Keratinocyte (primary cell): ENCODE measurements around the gene UBAC2. TPM values are rescaled to one million over a fixed set of nuclear protein-coding genes. Genes with fewer than 3 reads are reported as not detected.
A peak's percentile ranks its signal among the peaks of the same experiment; 100 is the strongest.

Source experiments
- DNase-seq: peaks from one replicate; pipeline ENCODE4 v3.0.0-alpha.2; 2011; ENCODE audit warnings: low read depth, missing footprints, low spot score
- FAIRE-seq: peaks from 2 replicates; lab custom pipeline; 2011; peaks lifted over from hg19 to GRCh38; lab: Jason Lieb, UNC
- H2AFZ ChIP-seq: 2 replicates; pipeline ENCODE4 v1.6.0; 2012; ENCODE audit warnings: low read length, control low read depth, inconsistent platforms; ENCODE audit not compliant: control insufficient read depth
- H3K27ac ChIP-seq: 2 replicates; pipeline ENCODE4 v1.5.1; 2011; ENCODE audit warnings: low read length; ENCODE audit not compliant: control insufficient read depth, insufficient read depth
- H3K27me3 ChIP-seq: 3 replicates; pipeline ENCODE4 v1.6.0; 2011; ENCODE audit warnings: low read length; ENCODE audit not compliant: control insufficient read depth, insufficient read depth; ENCODE audit errors: extremely low read depth
- H3K36me3 ChIP-seq, 2 experiments: 2 replicates in 1 of 2; 3 replicates in 1 of 2; pipeline ENCODE4 v1.5.1; 2011; ENCODE audit warnings: low read length in 2 of 2, mild to moderate bottlenecking in 1 of 2; ENCODE audit not compliant: control insufficient read depth in 2 of 2, insufficient read depth in 2 of 2; ENCODE audit errors: extremely low read depth in 1 of 2
- H3K4me1 ChIP-seq: 3 replicates; pipeline ENCODE4 v1.5.1; 2011; ENCODE audit warnings: low read length; ENCODE audit not compliant: control insufficient read depth, insufficient read depth; ENCODE audit errors: extremely low read depth
- H3K4me2 ChIP-seq: 3 replicates; pipeline ENCODE4 v1.6.0; 2011; ENCODE audit warnings: low read depth, low read length; ENCODE audit not compliant: control insufficient read depth, insufficient read depth; ENCODE audit errors: extremely low read depth
- H3K4me3 ChIP-seq, 3 experiments: fragments of 200-600 bp in 1 of 3; sonication (generic) in 1 of 3; 2 replicates in 2 of 3; 3 replicates in 1 of 3; pipeline ENCODE4 v1.5.1; 2011 to 2016; ENCODE audit warnings: low read length in 3 of 3, mild to moderate bottlenecking in 3 of 3, control low read depth in 2 of 3, inconsistent platforms in 1 of 3, low read depth in 1 of 3, mixed read lengths in 1 of 3, mixed run types in 1 of 3, moderate library complexity in 1 of 3; ENCODE audit not compliant: control insufficient read depth in 2 of 3, insufficient read depth in 2 of 3; ENCODE audit errors: extremely low read depth in 1 of 3
- H3K79me2 ChIP-seq: 2 replicates; pipeline ENCODE4 v1.6.0; 2012; ENCODE audit warnings: low read length; ENCODE audit not compliant: control insufficient read depth, insufficient read depth
- H3K9ac ChIP-seq: 3 replicates; pipeline ENCODE4 v1.6.0; 2011; ENCODE audit warnings: low read length; ENCODE audit not compliant: control insufficient read depth, insufficient read depth; ENCODE audit errors: extremely low read depth
- H3K9me1 ChIP-seq: 3 replicates; pipeline ENCODE4 v1.6.0; 2011; ENCODE audit warnings: low read length; ENCODE audit not compliant: control insufficient read depth, insufficient read depth; ENCODE audit errors: extremely low read depth
- H3K9me3 ChIP-seq: 2 replicates; pipeline ENCODE4 v1.5.1; 2012; ENCODE audit warnings: low read depth, low read length; ENCODE audit not compliant: control insufficient read depth
- H4K20me1 ChIP-seq: 3 replicates; pipeline ENCODE4 v1.6.0; 2011; ENCODE audit warnings: low read length; ENCODE audit not compliant: control insufficient read depth, insufficient read depth; ENCODE audit errors: extremely low read depth
- CTCF ChIP-seq, 3 experiments: IDR thresholded peaks in 1 of 3; conservative IDR thresholded peaks in 1 of 3; optimal IDR thresholded peaks in 1 of 3; 2 replicates in 2 of 3; 3 replicates in 1 of 3; pipeline versions ENCODE3 to v1.5.1; 2011; ENCODE audit warnings: low read length in 3 of 3, mild to moderate bottlenecking in 3 of 3, moderate library complexity in 2 of 3, control low read depth in 1 of 3, inconsistent platforms in 1 of 3; ENCODE audit not compliant: insufficient read depth in 2 of 3; ENCODE audit errors: extremely low read depth in 1 of 3
- EZH2 ChIP-seq: IDR thresholded peaks from one replicate; pipeline ENCODE4 v1.6.1; 2012; ENCODE audit warnings: inconsistent platforms, mild to moderate bottlenecking, low read length, moderate library complexity
- dilution Hi-C: fragments of 300-500 bp; cut with MboI; formaldehyde crosslinking; loops from one replicate; pipeline ENCODE4 v1.7.0; 2020; ENCODE audit warnings: low sequenced_read_pairs; ENCODE audit not compliant: extremely low pct_ligation_motif_present
- polyA plus RNA-seq, 5 experiments: library from polyadenylated mRNA; depleted of rRNA in 3 of 5; stranded (reverse) in 3 of 5; stranded (forward) in 1 of 5; unstranded in 1 of 5; fragments of >200 nt; gene quantifications; 1 replicate in 1 of 5; 2 replicates in 3 of 5; 3 replicates in 1 of 5; pipeline versions ENCODE4 v1.2.1 to v1.2.3, GENCODE V29; 2011 to 2012; ENCODE audit warnings: missing spikeins in 2 of 5, low read depth in 1 of 5, low replicate concordance in 1 of 5

UBAC2 gene
- polyA plus RNA-seq, 1 donor (not counting 4 experiments of a cell fraction or from before 2014, with no cell fraction given) = 104 TPM

- Histone ChIP-seq H3K9me3 (no peaks in the 10 kb centered on the region), H3K36me3 (no peaks in the 10 kb centered on the region), H4K20me1 (no peaks in the 10 kb centered on the region), H3K4me1 (no peaks in the 10 kb centered on the region), H3K4me3 (no peak overlapping the region), H3K27ac (no peak overlapping the region), H3K27me3 (no peaks in the 10 kb centered on the region), H3K4me2 (no peak overlapping the region), H3K9ac (no peak overlapping the region), H3K9me1 (no peaks in the 10 kb centered on the region), H3K79me2 (peaks cover 8% of the 10 kb centered on the region), H2AFZ (no peak overlapping the region)
- FAIRE-seq (no peak), DNase-seq (no peak)
- dilution Hi-C loops = loop anchor here (10.0 kb wide), 1 partner anchor 95 kb away; no protein-coding TSS in a partner anchor
- TF ChIP-seq CTCF (optimal IDR thresholded peaks at IDR 0.05 in 1 of 3, IDR thresholded peaks at IDR 0.05 in 1 of 3, conservative IDR thresholded peaks at IDR 0.05 in 1 of 3; ENCODE audit: extremely low read depth in 1 of 3, insufficient read depth in 2 of 3, low read length in 3 of 3) = peak in 2 of 3 experiments; percentile 32 to 46
- TF ChIP-seq EZH2 = no peak
Measured at GRCh38 chr13:99269627-99270241, 69.1 kb downstream of the UBAC2 start.

- DNase-seq (no peak), FAIRE-seq (no peak)
- no peak overlapping the region for H3K27ac ChIP-seq
- no peak overlapping the region for H3K4me3 ChIP-seq
- no peaks in the 10 kb centered on the region for H3K9me1 ChIP-seq
- H3K9me3 ChIP-seq = no peaks in the 10 kb centered on the region
- H3K4me2 ChIP-seq = no peak overlapping the region
- no peaks in the 10 kb centered on the region for H3K27me3 ChIP-seq
- no peaks in the 10 kb centered on the region for H3K4me1 ChIP-seq
- no peak overlapping the region for H3K9ac ChIP-seq
- H3K36me3 ChIP-seq = no peaks in the 10 kb centered on the region
- H2AFZ ChIP-seq = no peak overlapping the region
- TF ChIP-seq CTCF (optimal IDR thresholded peaks at IDR 0.05 in 1 of 3, IDR thresholded peaks at IDR 0.05 in 1 of 3, conservative IDR thresholded peaks at IDR 0.05 in 1 of 3; ENCODE audit: extremely low read depth in 1 of 3, insufficient read depth in 2 of 3, low read length in 3 of 3) (no peak), EZH2 (no peak)
- dilution Hi-C loops = no loop called here
- H4K20me1 ChIP-seq = no peaks in the 10 kb centered on the region
- H3K79me2 ChIP-seq = peaks cover 8% of the 10 kb centered on the region
Measured at GRCh38 chr13:99270518-99270917, 69.9 kb downstream of the UBAC2 start.
